Dedifferentiated amniotic fluid mesenchymal stem cell (primary cell): Measurements from ENCODE around the gene MPRIP.

Source experiments
- DNase-seq: peaks from one replicate; pipeline ENCODE4 v3.0.0-alpha.2; 2016; ENCODE audit errors: extremely low spot score

Gene MPRIP

GRCh38 chr17:17069849-17070248, 27.6 kb downstream of the MPRIP start:
- DNase-seq: no peak

- DNase-seq: no peak
Measured at GRCh38 chr17:17070931-17071330, 28.7 kb downstream of the MPRIP start.

- no peak for DNase-seq
Measured at GRCh38 chr17:17071531-17072360, 29.5 kb downstream of the MPRIP start.

GRCh38 chr17:17072546-17072945, 30.3 kb downstream of the MPRIP start:
- no peak for DNase-seq

GRCh38 chr17:17073030-17073564, 30.8 kb downstream of the MPRIP start:
- DNase-seq: no peak

- DNase-seq: no peak
Measured at GRCh38 chr17:17073581-17074403, 31.5 kb downstream of the MPRIP start.

GRCh38 chr17:17075125-17075781, 33.0 kb downstream of the MPRIP start:
- no peak for DNase-seq

GRCh38 chr17:17076066-17076465, 33.8 kb downstream of the MPRIP start:
- no peak for DNase-seq

- no peak for DNase-seq
Measured at GRCh38 chr17:17077101-17077500, 34.8 kb downstream of the MPRIP start.

- no peak for DNase-seq
Measured at GRCh38 chr17:17077861-17078732, 35.8 kb downstream of the MPRIP start.

- DNase-seq: no peak
Measured at GRCh38 chr17:17078832-17079231, 36.6 kb downstream of the MPRIP start.

GRCh38 chr17:17079336-17079735, 37.1 kb downstream of the MPRIP start:
- no peak for DNase-seq

GRCh38 chr17:17079761-17080160, 37.5 kb downstream of the MPRIP start:
- no peak for DNase-seq

GRCh38 chr17:17080181-17080631, 37.9 kb downstream of the MPRIP start:
- no peak for DNase-seq

- DNase-seq: no peak
Measured at GRCh38 chr17:17080781-17081180, 38.5 kb downstream of the MPRIP start.

GRCh38 chr17:17081304-17081940, 39.2 kb downstream of the MPRIP start:
- no peak for DNase-seq

GRCh38 chr17:17082878-17083277, 40.6 kb downstream of the MPRIP start:
- DNase-seq: no peak

- no peak for DNase-seq
Measured at GRCh38 chr17:17084317-17084835, 42.1 kb downstream of the MPRIP start.

GRCh38 chr17:17084941-17085340, 42.7 kb downstream of the MPRIP start:
- DNase-seq: no peak

- DNase-seq: no peak
Measured at GRCh38 chr17:17086585-17086984, 44.3 kb downstream of the MPRIP start.
